Right lobe of liver (tissue), 6 donors: Measurements from ENCODE around the gene CCM2. TPM values are rescaled to one million over a fixed set of nuclear protein-coding genes. Genes with fewer than 3 reads are reported as not detected.

ENCODE experiments used
- ATAC-seq, 4 donors: fragments of 200-7000 bp; cut with Tn5 transposase; one replicate each; pipeline ENCODE4 v1.9.1; 2020; ENCODE audit warnings: mild to moderate bottlenecking in 4 of 4, moderate library complexity in 4 of 4
- DNase-seq, 3 donors: peaks; one replicate each; pipeline ENCODE4 v3.0.0-alpha.2; 2020
- H3K27ac ChIP-seq, 3 donors: fragments of 200-600 bp; one replicate each; pipeline ENCODE4 v1.8.0; 2022
- H3K27me3 ChIP-seq, 2 donors: fragments of 200-600 bp; one replicate each; pipeline ENCODE4 v1.8.0; 2022
- H3K36me3 ChIP-seq, 4 donors: fragments of 200-600 bp; sonication (generic) in 1 of 4; one replicate each; pipeline versions ENCODE4 v1.5.1 to v1.8.0; 2017 to 2022; ENCODE audit warnings: control low read depth in 1 of 4
- H3K4me1 ChIP-seq, 4 donors: fragments of 200-600 bp; sonication (generic) in 1 of 4; one replicate each; pipeline versions ENCODE4 v1.5.1 to v1.8.0; 2017 to 2022; ENCODE audit warnings: control low read depth in 1 of 4
- H3K4me3 ChIP-seq, 3 donors: fragments of 200-600 bp; one replicate each; pipeline ENCODE4 v1.8.0; 2022
- H3K9me3 ChIP-seq, 4 donors: fragments of 200-600 bp; sonication (generic) in 1 of 4; one replicate each; pipeline versions ENCODE4 v1.5.1 to v1.8.0; 2017 to 2022; ENCODE audit warnings: control low read depth in 1 of 4
- CTCF ChIP-seq, 4 donors: fragments of 200-600 bp in 3 of 4; fragments of 450-650 bp in 1 of 4; IDR thresholded peaks; one replicate each; pipeline versions ENCODE4 v1.5.1 to v1.8.0; 2016 to 2022; ENCODE audit warnings: antibody characterized with exemption in 4 of 4, mild to moderate bottlenecking in 2 of 4
- POLR2A ChIP-seq: fragments of 450-650 bp; IDR thresholded peaks from one replicate; pipeline ENCODE4 v1.6.1; 2017; ENCODE audit warnings: antibody characterized with exemption, mild to moderate bottlenecking
- WGBS: methylation state at CpG from one replicate; pipeline ENCODE4 v1.1.6; 2018; ENCODE audit warnings: low coverage, low lambda C conversion rate; ENCODE audit not compliant: insufficient coverage; ENCODE audit errors: missing lambda C conversion rate; 5-methylcytosine and 5-hydroxymethylcytosine counted together
- intact Hi-C, 2 donors: fragments of 100-400 bp; cut with DNase I; formaldehyde crosslinking; loops; one replicate each; pipeline versions ENCODE4 v1.11.2 to v1.14.1; 2022
- total RNA-seq, 6 experiments: library from RNA; depleted of rRNA in 2 of 6; stranded (reverse); fragments of >200 nt in 2 of 6; fragmentation: NEBNext Ultra II Directional in 3 of 6; extraction: Animal tissue kit (Norgen Biotek cat#: 25700) in 3 of 6; gene quantifications; one replicate each; pipeline versions ENCODE4 v1.1.0 to v1.2.4, GENCODE V29; 2016 to 2023
- donor health status: DM: no; HTN: yes; CAD: no.
- donor health status: DM: no; HTN: no; CAD: no.
- donor health status: DM: no; HTN: no; CAD: no.
- donor health status: DM: no; HTN: yes; CAD: no.
- donor health status: DM: no; HTN: yes; CAD: no.

CCM2 gene
- total RNA-seq, 6 experiments from 2014 or later, result 29.4 to 70.7 (median 37.9) TPM

GRCh38 chr7:44971902-44972441, 28.0 kb upstream of the CCM2 start:
- TF ChIP-seq CTCF (IDR thresholded peaks at IDR 0.05) (no peak), POLR2A (no peak)
- WGBS, result 94% methylated on average over 2 of the region's 5 CpGs
- no peaks in the 10 kb centered on the region for H3K9me3 ChIP-seq
- H3K4me3 ChIP-seq, result no peak overlapping the region
- intact Hi-C loops, result loop anchor here (10.0 kb wide), 1 partner anchor 163 kb away; no protein-coding TSS in a partner anchor
- ATAC-seq (no peak), DNase-seq (no peak)
- no peaks in the 10 kb centered on the region for H3K27me3 ChIP-seq
- H3K36me3 ChIP-seq, result no peaks in the 10 kb centered on the region
- H3K27ac ChIP-seq, result no peak overlapping the region
- H3K4me1 ChIP-seq, result no peaks in the 10 kb centered on the region

GRCh38 chr7:44972562-44972961, 27.4 kb upstream of the CCM2 start:
- Histone ChIP-seq H3K4me3 (no peak overlapping the region), H3K4me1 (no peaks in the 10 kb centered on the region), H3K36me3 (no peaks in the 10 kb centered on the region), H3K9me3 (no peaks in the 10 kb centered on the region), H3K27me3 (no peaks in the 10 kb centered on the region), H3K27ac (no peak overlapping the region)
- intact Hi-C loops, result loop anchor here (10.0 kb wide), 1 partner anchor 162 kb away; no protein-coding TSS in a partner anchor
- no peak for TF ChIP-seq POLR2A
- TF ChIP-seq CTCF (IDR thresholded peaks at IDR 0.05), result no peak
- DNase-seq, result peak in 1 of 3 donors; percentile 19
- no peak for ATAC-seq
- 40% methylated on average over 1 of the region's 3 CpGs for WGBS

GRCh38 chr7:44973610-44974401, 26.2 kb upstream of the CCM2 start:
- peak; percentile 65 to 84 (median 79) for ATAC-seq
- intact Hi-C loops, result loop anchor here (10.0 kb wide), 1 partner anchor 161 kb away; no protein-coding TSS in a partner anchor
- 50% methylated on average over 1 of the region's 10 CpGs for WGBS

GRCh38 chr7:44974549-44974948, 25.5 kb upstream of the CCM2 start:
- intact Hi-C loops, result loop anchor here (10.0 kb wide), 1 partner anchor 160 kb away; no protein-coding TSS in a partner anchor

More at GRCh38 chr7:44973610-44974401, 26.2 kb upstream of the CCM2 start:
- Histone ChIP-seq H3K36me3 (no peaks in the 10 kb centered on the region), H3K4me3 (no peak overlapping the region), H3K9me3 (no peaks in the 10 kb centered on the region), H3K27ac (no peak overlapping the region), H3K27me3 (no peaks in the 10 kb centered on the region), H3K4me1 (no peaks in the 10 kb centered on the region)
- TF ChIP-seq POLR2A (no peak), CTCF (IDR thresholded peaks at IDR 0.05) (peak; percentile 41 to 52 (median 48))
- peak in 2 of 3 donors; percentile 55 to 56 for DNase-seq

More at GRCh38 chr7:44974549-44974948, 25.5 kb upstream of the CCM2 start:
- Histone ChIP-seq H3K27ac (no peak overlapping the region), H3K36me3 (no peaks in the 10 kb centered on the region), H3K4me3 (no peak overlapping the region), H3K9me3 (no peaks in the 10 kb centered on the region), H3K4me1 (no peaks in the 10 kb centered on the region), H3K27me3 (no peaks in the 10 kb centered on the region)
- no peak for ATAC-seq
- peak in 1 of 3 donors; percentile 37 for DNase-seq
- WGBS, result 78% methylated on average over 4 of the region's 7 CpGs
- TF ChIP-seq POLR2A (no peak), CTCF (IDR thresholded peaks at IDR 0.05) (no peak)
